Mesendoderm (in vitro differentiated cells): ENCODE results near the gene CCDC88A. TPM values are rescaled to one million over a fixed set of nuclear protein-coding genes. Genes with fewer than 3 reads are reported as not detected.

ENCODE experiments used
- DNase-seq: peaks from one replicate; pipeline ENCODE4 v3.0.0; 2013
- H2AK5ac ChIP-seq: 2 replicates; pipeline ENCODE4 v1.6.1; 2013; ENCODE audit warnings: low read length, inconsistent platforms
- H2BK120ac ChIP-seq: 2 replicates; pipeline ENCODE4 v1.6.1; 2013; ENCODE audit warnings: low read depth, mild to moderate bottlenecking, low read length, moderate library complexity, mixed read lengths
- H2BK15ac ChIP-seq: replicated peaks from 2 replicates; pipeline ENCODE4 v1.6.1; 2013; ENCODE audit warnings: low read depth, mild to moderate bottlenecking, moderate library complexity
- H2BK5ac ChIP-seq: 2 replicates; pipeline ENCODE4 v1.6.1; 2013; ENCODE audit warnings: low read length, inconsistent platforms
- H3K18ac ChIP-seq: 2 replicates; pipeline ENCODE4 v1.6.1; 2013; ENCODE audit warnings: mild to moderate bottlenecking, low read length, mixed read lengths
- H3K23ac ChIP-seq: one replicate; pipeline ENCODE4 v1.6.1; 2013; ENCODE audit warnings: low read length
- H3K27ac ChIP-seq: 2 replicates; pipeline ENCODE4 v1.5.1; 2013; ENCODE audit warnings: low read depth, mild to moderate bottlenecking, inconsistent platforms, low read length, moderate library complexity
- H3K27me3 ChIP-seq: 2 replicates; pipeline ENCODE4 v1.6.1; 2013; ENCODE audit warnings: low read length, control low read depth, mild to moderate bottlenecking, inconsistent platforms; ENCODE audit not compliant: insufficient read depth, poor library complexity
- H3K36me3 ChIP-seq: 2 replicates; pipeline ENCODE4 v1.6.1; 2013; ENCODE audit warnings: low read length, inconsistent platforms; ENCODE audit not compliant: control insufficient read depth, insufficient read depth
- H3K4ac ChIP-seq: one replicate; pipeline ENCODE4 v1.6.1; 2013; ENCODE audit warnings: low read depth, mild to moderate bottlenecking, low read length, moderate library complexity
- H3K4me1 ChIP-seq: 2 replicates; pipeline ENCODE4 v1.6.1; 2013; ENCODE audit warnings: low read depth, low read length, inconsistent platforms; ENCODE audit not compliant: control insufficient read depth
- H3K4me2 ChIP-seq: 2 replicates; pipeline ENCODE4 v1.6.1; 2013; ENCODE audit warnings: low read length
- H3K4me3 ChIP-seq: 2 replicates; pipeline ENCODE4 v1.5.1; 2013; ENCODE audit warnings: mild to moderate bottlenecking, low read length
- H3K56ac ChIP-seq: one replicate; pipeline ENCODE4 v1.6.1; 2013; ENCODE audit warnings: low read length
- H3K79me1 ChIP-seq: 2 replicates; pipeline ENCODE4 v1.6.1; 2013; ENCODE audit warnings: low read length, inconsistent platforms
- H3K79me2 ChIP-seq: 2 replicates; pipeline ENCODE4 v1.6.1; 2013; ENCODE audit warnings: mild to moderate bottlenecking, low read length; ENCODE audit not compliant: control insufficient read depth, insufficient read depth
- H3K9ac ChIP-seq: 2 replicates; pipeline ENCODE4 v1.6.1; 2013; ENCODE audit warnings: low read length, inconsistent platforms
- H4K5ac ChIP-seq: one replicate; pipeline ENCODE4 v1.6.1; 2013; ENCODE audit warnings: low read length
- H4K8ac ChIP-seq: one replicate; pipeline ENCODE4 v1.6.1; 2013; ENCODE audit warnings: low read depth, mild to moderate bottlenecking, control low read depth, low read length, moderate library complexity
- WGBS: extraction: QIAGEN DNeasy Blood & Tissue Kit; methylation state at CpG from one replicate; pipeline ENCODE4 v1.1.7; 2013; ENCODE audit warnings: low lambda C conversion rate, missing lambda C conversion rate; ENCODE audit not compliant: insufficient coverage; ENCODE audit errors: extremely low coverage; 5-methylcytosine and 5-hydroxymethylcytosine counted together
- polyA plus RNA-seq, 2 experiments: library from polyadenylated mRNA; stranded (reverse); fragments of 200-250 nt; gene quantifications; one replicate each; pipeline ENCODE4 v1.2.3, GENCODE V29; 2013

Gene CCDC88A
- 57.1 TPM for polyA plus RNA-seq (2013, experiment 1 of 2)
- polyA plus RNA-seq (2013, experiment 2 of 2), result 57.2 TPM

GRCh38 chr2:55419679-55420438 is at the start of gene CCDC88A:
Gene CCDC88A, minus strand, starts transcription at chr2:55419856. Its CDS starts 777 bp downstream, at chr2:55419079.
- no peak within 1 kb of the TSS for H2BK15ac ChIP-seq
- no peak within 1 kb of the TSS for H4K5ac ChIP-seq
- H2BK5ac ChIP-seq, result peak within 1 kb of the TSS; percentile 66
- H3K18ac ChIP-seq, result peak within 1 kb of the TSS; percentile 60
- WGBS, result no CpG with 5 or more reads among the region's 62 CpGs
- H3K23ac ChIP-seq, result peak within 1 kb of the TSS; percentile 7
- H3K4me1 ChIP-seq, result peaks cover 2% of the 10 kb centered on the region
- no peak within 1 kb of the TSS for H2AK5ac ChIP-seq
- H3K56ac ChIP-seq, result peak within 1 kb of the TSS; percentile 97
- DNase-seq, result peak; percentile 99
- no peaks in the 10 kb centered on the region for H3K27me3 ChIP-seq
- peak within 1 kb of the TSS; percentile 69 for H3K27ac ChIP-seq
- H3K4me3 ChIP-seq, result peak within 1 kb of the TSS; percentile 88
- no peak within 1 kb of the TSS for H4K8ac ChIP-seq
- peak within 1 kb of the TSS; percentile 75 for H3K4me2 ChIP-seq
- peak within 1 kb of the TSS; percentile 91 for H3K9ac ChIP-seq
- H3K79me2 ChIP-seq, result peaks cover 9% of the 10 kb centered on the region
- H3K79me1 ChIP-seq, result peaks cover 6% of the 10 kb centered on the region
- no peak within 1 kb of the TSS for H2BK120ac ChIP-seq
- H3K4ac ChIP-seq, result peak within 1 kb of the TSS; percentile 24
- H3K36me3 ChIP-seq, result no peaks in the 10 kb centered on the region

GRCh38 chr2:55461679-55462078 is 42.0 kb upstream of the CCDC88A start:
- no peak overlapping the region for H2AK5ac ChIP-seq
- no peak overlapping the region for H4K5ac ChIP-seq
- no peaks in the 10 kb centered on the region for H3K36me3 ChIP-seq
- no peak overlapping the region for H4K8ac ChIP-seq
- H3K4ac ChIP-seq, result no peak overlapping the region
- H2BK120ac ChIP-seq, result no peak overlapping the region
- WGBS, result no CpG with 5 or more reads among the region's 2 CpGs
- H3K79me2 ChIP-seq, result no peaks in the 10 kb centered on the region
- H3K18ac ChIP-seq, result no peak overlapping the region
- no peak overlapping the region for H2BK15ac ChIP-seq
- no peaks in the 10 kb centered on the region for H3K4me1 ChIP-seq
- no peak overlapping the region for H3K4me2 ChIP-seq
- no peak for DNase-seq
- no peak overlapping the region for H2BK5ac ChIP-seq
- no peaks in the 10 kb centered on the region for H3K27me3 ChIP-seq
- no peak overlapping the region for H3K56ac ChIP-seq
- no peak overlapping the region for H3K27ac ChIP-seq
- H3K9ac ChIP-seq, result no peak overlapping the region
- no peak overlapping the region for H3K23ac ChIP-seq
- H3K79me1 ChIP-seq, result no peaks in the 10 kb centered on the region
- no peak overlapping the region for H3K4me3 ChIP-seq

- no peak overlapping the region for H3K9ac ChIP-seq
- H3K79me2 ChIP-seq, result no peaks in the 10 kb centered on the region
- no peak overlapping the region for H3K4ac ChIP-seq
- no peaks in the 10 kb centered on the region for H3K27me3 ChIP-seq
- no peak overlapping the region for H4K8ac ChIP-seq
- no peak overlapping the region for H2BK120ac ChIP-seq
- no peak overlapping the region for H3K56ac ChIP-seq
- H2BK5ac ChIP-seq, result no peak overlapping the region
- no peak overlapping the region for H3K18ac ChIP-seq
- no peak overlapping the region for H4K5ac ChIP-seq
- no CpG with 5 or more reads among the region's 3 CpGs for WGBS
- no peak overlapping the region for H3K27ac ChIP-seq
- no peak overlapping the region for H3K4me2 ChIP-seq
- H3K79me1 ChIP-seq, result no peaks in the 10 kb centered on the region
- H3K4me1 ChIP-seq, result no peaks in the 10 kb centered on the region
- no peaks in the 10 kb centered on the region for H3K36me3 ChIP-seq
- H2BK15ac ChIP-seq, result no peak overlapping the region
- H3K4me3 ChIP-seq, result no peak overlapping the region
- DNase-seq, result no peak
- H3K23ac ChIP-seq, result no peak overlapping the region
- no peak overlapping the region for H2AK5ac ChIP-seq
These were observed 40.9 kb upstream of the CCDC88A start for GRCh38 chr2:55460562-55460961.

GRCh38 chr2:55459714-55460274 is 40.1 kb upstream of the CCDC88A start:
- Histone ChIP-seq H3K4ac (no peak overlapping the region), H3K56ac (no peak overlapping the region), H4K5ac (no peak overlapping the region), H2AK5ac (no peak overlapping the region), H3K9ac (no peak overlapping the region), H3K4me2 (no peak overlapping the region), H3K18ac (no peak overlapping the region), H2BK15ac (no peak overlapping the region), H2BK5ac (no peak overlapping the region), H2BK120ac (no peak overlapping the region), H3K4me1 (no peaks in the 10 kb centered on the region), H3K79me2 (no peaks in the 10 kb centered on the region), H3K36me3 (no peaks in the 10 kb centered on the region), H3K27ac (no peak overlapping the region), H3K4me3 (no peak overlapping the region), H3K79me1 (no peaks in the 10 kb centered on the region), H3K23ac (no peak overlapping the region), H3K27me3 (no peaks in the 10 kb centered on the region), H4K8ac (no peak overlapping the region)
- WGBS, result no CpG with 5 or more reads among the region's 11 CpGs
- no peak for DNase-seq

- no peaks in the 10 kb centered on the region for H3K4me1 ChIP-seq
- WGBS, result no CpG with 5 or more reads among the region's 3 CpGs
- H3K18ac ChIP-seq, result no peak overlapping the region
- no peaks in the 10 kb centered on the region for H3K79me1 ChIP-seq
- no peak overlapping the region for H2AK5ac ChIP-seq
- H4K8ac ChIP-seq, result no peak overlapping the region
- no peak overlapping the region for H3K4me2 ChIP-seq
- H3K9ac ChIP-seq, result no peak overlapping the region
- H2BK5ac ChIP-seq, result no peak overlapping the region
- H3K4ac ChIP-seq, result no peak overlapping the region
- H3K56ac ChIP-seq, result no peak overlapping the region
- no peaks in the 10 kb centered on the region for H3K27me3 ChIP-seq
- no peak overlapping the region for H3K23ac ChIP-seq
- no peak for DNase-seq
- no peaks in the 10 kb centered on the region for H3K36me3 ChIP-seq
- H4K5ac ChIP-seq, result no peak overlapping the region
- no peaks in the 10 kb centered on the region for H3K79me2 ChIP-seq
- no peak overlapping the region for H3K27ac ChIP-seq
- no peak overlapping the region for H3K4me3 ChIP-seq
- no peak overlapping the region for H2BK15ac ChIP-seq
- H2BK120ac ChIP-seq, result no peak overlapping the region
These were observed 39.6 kb upstream of the CCDC88A start for GRCh38 chr2:55459279-55459678.
